ENCODE measurements around the gene FBXW2.

GRCh38 chr9:120829650-120830049 is 36.4 kb upstream of the FBXW2 start:
- TF ChIP-seq CTCF (IDR thresholded peaks at IDR 0.05; ENCODE audit: insufficient read depth, low read length) (no peak), POLR2AphosphoS5 (IDR thresholded peaks at IDR 0.05; ENCODE audit: low read depth) (no peak), REST (IDR thresholded peaks at IDR 0.05; ENCODE audit: insufficient replicate concordance, low read depth) (no peak), SPI1 (IDR thresholded peaks at IDR 0.05; ENCODE audit: borderline replicate concordance, low read depth) (no peak), GABPA (IDR thresholded peaks at IDR 0.05; ENCODE audit: low read depth) (no peak)

All from HL-60 (cell line).